BE2C (cell line): ENCODE measurements around the gene ANO10.
"Not testable (repeated sequence)": the region's sequence is repeated elsewhere in the genome, so short reads cannot be mapped to it uniquely, and the experiment has no call there.

Experiments used
- DNase-seq: peaks from one replicate; pipeline ENCODE4 v3.0.0-alpha.2; 2020
- H3K27me3 ChIP-seq: fragments of 250-450 bp; sonication (Bioruptor Pico); 2 replicates; pipeline ENCODE4 v1.5.1; 2020; ENCODE audit warnings: mild to moderate bottlenecking
- H3K36me3 ChIP-seq: fragments of 250-450 bp; sonication (Bioruptor Pico); 2 replicates; pipeline ENCODE4 v1.5.1; 2020; ENCODE audit warnings: mild to moderate bottlenecking
- H3K4me1 ChIP-seq: fragments of 250-450 bp; sonication (Bioruptor Pico); 2 replicates; pipeline ENCODE4 v1.5.1; 2020
- H3K4me3 ChIP-seq: 2 replicates; pipeline ENCODE4 v1.5.1; 2011; ENCODE audit warnings: low read depth, low read length
- H3K9me3 ChIP-seq: fragments of 250-450 bp; sonication (Bioruptor Pico); 2 replicates; pipeline ENCODE4 v1.5.1; 2020
- TF ChIP-seq, protein P1 (sequence below): IDR thresholded peaks from 2 replicates; pipeline ENCODE4 v1.5.1; 2012; ENCODE audit warnings: mild to moderate bottlenecking, low read depth, low read length

Gene ANO10

DNA sequence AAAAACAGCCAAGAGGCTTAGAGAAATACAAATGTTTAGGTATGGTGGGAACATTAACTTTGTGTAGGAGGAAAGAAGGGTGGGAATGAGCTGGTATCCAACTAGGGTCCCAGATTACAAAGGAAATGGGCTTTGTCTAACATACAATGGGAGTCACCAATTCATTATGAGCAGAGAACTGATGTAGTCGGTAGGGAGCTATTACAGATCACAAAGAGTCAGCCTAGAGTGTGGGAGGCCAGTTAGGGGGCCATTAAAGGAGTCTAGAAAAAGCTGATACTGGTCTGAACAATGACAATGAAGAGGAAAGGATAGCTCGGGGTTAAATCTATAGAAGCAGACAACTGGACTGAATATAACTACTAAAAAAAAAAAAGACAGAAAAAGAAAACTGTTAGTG lies 15.5 kb downstream of the ANO10 start:
- H3K4me3 ChIP-seq = no peak overlapping the region
- H3K27me3 ChIP-seq = no peaks in the 10 kb centered on the region
- no peak for DNase-seq
- no peaks in the 10 kb centered on the region for H3K36me3 ChIP-seq
- no peaks in the 10 kb centered on the region for H3K4me1 ChIP-seq
- H3K9me3 ChIP-seq = no peaks in the 10 kb centered on the region
- TF ChIP-seq, protein P1, sequence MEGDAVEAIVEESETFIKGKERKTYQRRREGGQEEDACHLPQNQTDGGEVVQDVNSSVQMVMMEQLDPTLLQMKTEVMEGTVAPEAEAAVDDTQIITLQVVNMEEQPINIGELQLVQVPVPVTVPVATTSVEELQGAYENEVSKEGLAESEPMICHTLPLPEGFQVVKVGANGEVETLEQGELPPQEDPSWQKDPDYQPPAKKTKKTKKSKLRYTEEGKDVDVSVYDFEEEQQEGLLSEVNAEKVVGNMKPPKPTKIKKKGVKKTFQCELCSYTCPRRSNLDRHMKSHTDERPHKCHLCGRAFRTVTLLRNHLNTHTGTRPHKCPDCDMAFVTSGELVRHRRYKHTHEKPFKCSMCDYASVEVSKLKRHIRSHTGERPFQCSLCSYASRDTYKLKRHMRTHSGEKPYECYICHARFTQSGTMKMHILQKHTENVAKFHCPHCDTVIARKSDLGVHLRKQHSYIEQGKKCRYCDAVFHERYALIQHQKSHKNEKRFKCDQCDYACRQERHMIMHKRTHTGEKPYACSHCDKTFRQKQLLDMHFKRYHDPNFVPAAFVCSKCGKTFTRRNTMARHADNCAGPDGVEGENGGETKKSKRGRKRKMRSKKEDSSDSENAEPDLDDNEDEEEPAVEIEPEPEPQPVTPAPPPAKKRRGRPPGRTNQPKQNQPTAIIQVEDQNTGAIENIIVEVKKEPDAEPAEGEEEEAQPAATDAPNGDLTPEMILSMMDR = no peak

DNA sequence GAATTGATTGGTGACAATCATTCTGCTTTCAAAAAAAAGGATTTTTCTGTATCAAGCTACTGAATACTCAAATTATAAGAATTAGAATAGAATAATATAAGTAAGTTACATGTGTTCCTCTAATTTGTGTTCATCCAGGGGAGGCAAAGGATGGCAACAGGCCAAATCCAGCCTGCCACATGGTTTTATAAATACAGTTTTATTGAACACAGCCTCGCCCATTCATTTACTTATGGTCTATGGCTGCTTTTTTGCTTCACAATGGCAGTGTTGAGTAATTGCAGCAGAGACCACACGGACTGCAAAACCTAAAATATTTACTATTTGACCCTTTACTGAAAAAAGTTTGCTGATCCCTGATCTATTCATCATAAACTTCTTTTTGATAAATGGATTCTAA lies 21.9 kb downstream of the ANO10 start:
- not testable (repeated sequence) for H3K4me3 ChIP-seq, H3K4me1 ChIP-seq, H3K36me3 ChIP-seq, H3K27me3 ChIP-seq, H3K9me3 ChIP-seq, DNase-seq

DNA sequence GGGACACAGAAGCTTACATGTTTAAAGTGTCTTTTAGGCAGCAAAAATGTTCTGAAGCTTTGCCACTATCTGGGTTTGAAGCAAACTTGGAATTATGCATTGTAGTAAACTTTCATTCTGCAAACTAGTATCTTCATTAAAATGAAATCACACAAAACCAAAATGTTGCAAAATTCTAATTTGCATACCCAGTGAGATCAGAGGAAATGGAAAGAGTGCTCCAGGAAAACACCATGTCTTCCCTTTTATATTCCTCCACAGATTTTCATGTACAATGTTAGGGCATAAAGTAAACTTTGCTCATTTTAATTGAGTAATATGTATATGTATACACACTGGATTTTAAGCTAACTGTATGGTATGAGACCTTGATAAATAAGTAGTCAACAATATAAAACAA lies 23.9 kb downstream of the ANO10 start:
- H3K36me3 ChIP-seq = no peaks in the 10 kb centered on the region
- no peaks in the 10 kb centered on the region for H3K9me3 ChIP-seq
- TF ChIP-seq, protein P1 = no peak
- no peaks in the 10 kb centered on the region for H3K27me3 ChIP-seq
- no peaks in the 10 kb centered on the region for H3K4me1 ChIP-seq
- no peak for DNase-seq
- no peak overlapping the region for H3K4me3 ChIP-seq

DNA sequence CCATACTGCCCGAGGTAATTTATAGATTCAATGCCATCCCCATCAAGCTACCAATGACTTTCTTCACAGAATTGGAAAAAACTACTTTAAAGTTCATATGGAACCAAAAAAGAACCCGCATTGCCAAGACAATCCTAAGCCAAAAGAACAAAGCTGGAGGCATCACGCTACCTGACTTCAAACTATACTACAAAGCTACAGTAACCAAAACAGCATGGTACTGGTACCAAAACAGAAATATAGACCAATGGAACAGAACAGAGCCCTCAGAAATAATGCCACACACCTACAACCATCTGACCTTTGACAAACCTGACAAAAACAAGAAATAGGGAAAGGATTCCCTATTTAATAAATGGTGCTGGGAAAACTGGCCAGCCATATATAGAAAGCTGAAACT lies 25.6 kb downstream of the ANO10 start:
- H3K4me1 ChIP-seq, H3K4me3 ChIP-seq, H3K36me3 ChIP-seq, H3K27me3 ChIP-seq, H3K9me3 ChIP-seq, DNase-seq: not testable (repeated sequence)

DNA sequence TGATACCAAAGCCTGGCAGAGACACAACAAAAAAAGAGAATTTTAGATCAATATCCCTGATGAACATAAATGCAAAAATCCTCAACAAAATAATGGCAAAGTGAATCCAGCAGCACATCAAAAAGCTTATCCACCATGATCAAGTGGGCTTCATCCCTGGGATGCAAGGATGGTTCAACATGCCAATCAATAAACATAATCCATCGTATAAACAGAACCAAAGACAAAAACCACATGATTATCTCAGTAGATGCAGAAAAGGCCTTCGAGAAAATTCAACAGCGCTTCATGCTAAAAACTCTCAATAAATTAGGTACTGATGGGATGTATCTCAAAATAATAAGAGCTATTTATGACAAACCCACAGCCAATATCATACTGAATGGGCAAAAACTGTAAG lies 26.5 kb downstream of the ANO10 start:
- not testable (repeated sequence) for H3K4me1 ChIP-seq, DNase-seq, H3K4me3 ChIP-seq, H3K27me3 ChIP-seq, H3K36me3 ChIP-seq, H3K9me3 ChIP-seq

DNA sequence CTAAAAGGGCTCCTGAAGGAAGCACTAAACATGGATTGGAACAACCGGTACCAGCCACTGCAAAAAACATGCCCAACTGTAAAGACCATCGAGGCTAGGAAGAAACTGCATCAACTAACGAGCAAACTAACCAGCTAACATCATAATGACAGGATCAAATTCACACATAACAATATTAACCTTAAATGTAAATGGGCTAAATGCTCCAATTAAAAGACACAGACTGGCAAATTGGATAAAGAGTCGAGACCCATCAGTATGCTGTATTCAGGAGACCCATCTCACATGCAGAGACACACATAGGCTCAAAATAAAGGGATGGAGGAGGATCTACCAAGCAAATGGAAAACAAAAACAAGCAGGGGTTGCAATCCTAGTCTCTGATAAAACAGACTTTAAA lies 28.2 kb downstream of the ANO10 start:
- H3K36me3 ChIP-seq, H3K9me3 ChIP-seq, H3K4me3 ChIP-seq, DNase-seq, H3K4me1 ChIP-seq, H3K27me3 ChIP-seq: not testable (repeated sequence)

DNA sequence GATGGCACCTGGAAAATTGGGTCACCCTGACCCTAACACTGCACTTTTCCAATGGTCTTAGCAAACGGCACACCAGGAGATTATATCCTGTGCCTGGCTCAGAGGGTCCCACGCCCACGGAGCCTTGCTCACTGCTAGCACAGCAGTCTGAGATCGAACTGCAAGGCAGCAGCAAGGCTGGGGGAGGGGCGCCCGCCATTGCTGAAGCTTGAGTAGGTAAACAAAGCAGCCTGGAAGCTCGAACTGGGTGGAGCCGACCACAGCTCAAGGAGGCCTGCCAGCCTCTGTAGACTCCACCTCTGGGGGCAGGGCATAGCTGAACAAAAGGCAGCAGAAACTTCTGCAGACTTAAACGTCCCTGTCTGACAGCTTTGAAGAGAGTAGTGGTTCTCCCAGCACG lies 29.9 kb downstream of the ANO10 start:
- H3K4me3 ChIP-seq, H3K27me3 ChIP-seq, DNase-seq, H3K9me3 ChIP-seq, H3K36me3 ChIP-seq, H3K4me1 ChIP-seq: not testable (repeated sequence)

DNA sequence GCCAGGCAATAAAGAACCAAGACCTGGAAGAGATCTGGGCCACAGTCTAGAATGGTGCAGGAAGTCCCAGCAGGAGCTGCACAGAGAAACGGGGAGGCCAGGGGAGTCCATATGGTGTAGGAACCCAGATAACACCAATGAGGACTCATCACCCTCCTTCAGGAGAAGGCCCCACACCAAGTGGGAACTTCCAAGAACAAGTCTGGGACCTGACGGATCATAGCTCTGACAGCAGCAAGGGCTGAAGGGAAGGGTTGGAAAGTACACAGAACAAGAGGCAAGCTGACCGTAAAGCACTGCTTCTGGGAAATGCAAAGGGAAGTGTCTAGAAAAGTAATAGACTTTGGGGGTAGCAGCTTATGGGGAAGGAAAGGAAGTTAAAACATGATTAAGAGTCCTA lies 34.5 kb downstream of the ANO10 start:
- TF ChIP-seq, protein P1 = no peak
- Histone ChIP-seq H3K9me3 (no peaks in the 10 kb centered on the region), H3K4me3 (no peak overlapping the region), H3K27me3 (no peaks in the 10 kb centered on the region), H3K4me1 (no peaks in the 10 kb centered on the region), H3K36me3 (no peaks in the 10 kb centered on the region)
- no peak for DNase-seq

DNA sequence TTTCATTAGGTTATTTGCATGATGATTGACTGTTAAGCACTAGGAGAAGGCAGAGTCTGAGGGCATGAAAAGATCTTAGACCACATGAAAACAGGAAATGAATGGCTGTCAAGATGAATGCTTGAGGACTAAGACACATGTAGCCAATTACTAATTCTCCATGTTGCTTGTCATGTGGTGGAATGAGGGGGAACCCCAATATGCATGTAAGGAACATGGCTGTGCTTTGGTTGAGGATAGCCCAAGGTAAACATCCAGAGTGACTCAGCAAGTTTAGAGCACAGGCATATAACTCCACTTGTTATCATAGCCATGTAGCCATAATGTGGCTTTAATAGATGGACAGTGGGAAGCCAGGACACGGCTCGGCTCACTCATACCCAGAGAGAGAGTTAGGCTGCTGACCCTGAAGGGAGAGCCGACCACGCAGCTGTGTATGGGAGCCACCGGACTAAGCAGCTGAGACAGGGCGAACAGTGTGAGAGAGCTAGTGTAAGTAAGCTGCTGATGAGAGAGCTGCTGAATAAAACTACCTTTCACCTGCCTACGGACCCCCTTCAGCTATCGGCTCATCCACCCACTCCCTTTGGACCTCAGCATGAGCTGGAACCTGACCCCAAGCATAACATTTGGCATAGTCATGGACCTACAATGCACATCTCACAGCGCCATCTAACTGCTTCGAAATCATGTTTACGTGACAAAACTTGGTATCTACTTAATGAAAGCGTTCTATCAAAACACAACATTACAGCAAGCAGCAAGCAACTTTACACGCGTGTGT lies 37.6 kb downstream of the ANO10 start:
- TF ChIP-seq, protein P1 = no peak
- Histone ChIP-seq H3K27me3 (no peaks in the 10 kb centered on the region), H3K4me3 (no peak overlapping the region), H3K4me1 (no peaks in the 10 kb centered on the region), H3K9me3 (no peaks in the 10 kb centered on the region), H3K36me3 (no peaks in the 10 kb centered on the region)
- DNase-seq = no peak
